ENCODE data around the gene BORCS8.
"Not testable (repeated sequence)": the region's sequence is repeated elsewhere in the genome, so short reads cannot be mapped to it uniquely, and the experiment has no call there.

Gene BORCS8

DNA sequence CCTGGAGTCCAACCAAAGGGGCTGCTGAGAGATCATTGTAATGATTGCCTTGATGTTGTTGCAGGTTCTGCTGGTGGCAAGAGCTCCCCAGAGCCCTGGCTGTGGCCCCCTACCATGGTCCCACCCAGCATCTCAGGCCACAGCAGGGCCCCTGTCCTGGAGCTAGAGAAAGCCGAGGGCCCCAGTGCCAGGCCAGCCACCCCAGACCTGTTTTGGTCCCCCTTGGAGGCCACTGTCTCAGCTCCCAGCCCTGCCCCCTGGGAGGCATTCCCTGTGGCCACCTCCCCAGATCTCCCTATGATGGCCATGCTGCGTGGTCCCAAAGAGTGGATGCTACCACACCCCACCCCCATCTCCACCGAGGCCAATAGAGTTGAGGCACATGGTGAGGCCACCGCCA is 35.3 kb upstream of the BORCS8 start:
- Histone ChIP-seq H3K36me3 (no peaks in the 10 kb centered on the region), H3K27ac (no peak overlapping the region), H3K9ac (no peak overlapping the region), H3K4me2 (no peak overlapping the region), H3K4me3 (no peak overlapping the region), H4K20me1 (no peaks in the 10 kb centered on the region), H3K4me1 (peaks cover 8% of the 10 kb centered on the region; the same call in 1 of the 2 replicates), H3K9me3 (no peaks in the 10 kb centered on the region), H3K27me3 (peaks cover 21% of the 10 kb centered on the region)
- TF ChIP-seq Cebpa-rat (IDR thresholded peaks at IDR 0.05): no peak

DNA sequence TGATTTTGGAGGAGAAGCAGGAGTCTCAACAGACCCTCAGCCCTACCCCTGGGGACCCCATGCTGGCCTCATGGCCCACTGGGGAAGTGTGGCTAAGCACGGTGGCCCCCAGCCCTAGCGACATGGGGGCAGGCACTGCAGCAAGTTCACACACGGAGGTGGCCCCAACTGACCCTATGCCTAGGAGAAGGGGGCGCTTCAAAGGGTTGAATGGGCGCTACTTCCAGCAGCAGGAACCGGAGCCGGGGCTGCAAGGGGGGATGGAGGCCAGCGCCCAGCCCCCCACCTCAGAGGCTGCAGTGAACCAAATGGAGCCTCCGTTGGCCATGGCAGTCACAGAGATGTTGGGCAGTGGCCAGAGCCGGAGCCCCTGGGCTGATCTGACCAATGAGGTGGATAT is 34.7 kb upstream of the BORCS8 start:
- H3K9me3 ChIP-seq: no peaks in the 10 kb centered on the region
- H3K9ac ChIP-seq: no peak overlapping the region
- peaks cover 21% of the 10 kb centered on the region for H3K27me3 ChIP-seq
- H3K36me3 ChIP-seq: no peaks in the 10 kb centered on the region
- no peak overlapping the region for H3K27ac ChIP-seq
- no peaks in the 10 kb centered on the region for H4K20me1 ChIP-seq
- no peak overlapping the region for H3K4me2 ChIP-seq
- peaks cover 8% of the 10 kb centered on the region; the same call in 1 of the 2 replicates for H3K4me1 ChIP-seq
- H3K4me3 ChIP-seq: no peak overlapping the region
- TF ChIP-seq Cebpa-rat (IDR thresholded peaks at IDR 0.05): no peak

DNA sequence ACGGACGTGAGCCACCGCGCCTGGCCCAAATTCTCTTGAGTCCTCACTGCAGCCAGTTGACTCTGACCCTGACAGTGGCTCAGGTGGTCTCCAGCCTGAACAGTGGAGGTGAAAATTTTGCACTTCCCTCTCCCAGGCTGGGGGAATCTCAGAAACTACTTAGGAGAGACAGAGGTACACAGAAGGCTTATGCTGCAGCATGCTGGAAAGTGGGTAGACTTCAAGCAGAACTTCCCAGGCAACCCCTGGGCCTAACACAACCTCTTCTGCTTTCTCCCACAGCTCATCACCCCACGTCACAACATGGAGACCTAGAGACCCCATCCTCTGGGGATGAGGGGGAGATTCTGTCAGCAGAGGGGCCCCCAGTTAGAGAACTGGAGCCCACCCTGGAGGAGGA is 34.3 kb upstream of the BORCS8 start:
- H3K36me3 ChIP-seq: no peaks in the 10 kb centered on the region
- no peak for TF ChIP-seq Cebpa-rat (IDR thresholded peaks at IDR 0.05)

DNA sequence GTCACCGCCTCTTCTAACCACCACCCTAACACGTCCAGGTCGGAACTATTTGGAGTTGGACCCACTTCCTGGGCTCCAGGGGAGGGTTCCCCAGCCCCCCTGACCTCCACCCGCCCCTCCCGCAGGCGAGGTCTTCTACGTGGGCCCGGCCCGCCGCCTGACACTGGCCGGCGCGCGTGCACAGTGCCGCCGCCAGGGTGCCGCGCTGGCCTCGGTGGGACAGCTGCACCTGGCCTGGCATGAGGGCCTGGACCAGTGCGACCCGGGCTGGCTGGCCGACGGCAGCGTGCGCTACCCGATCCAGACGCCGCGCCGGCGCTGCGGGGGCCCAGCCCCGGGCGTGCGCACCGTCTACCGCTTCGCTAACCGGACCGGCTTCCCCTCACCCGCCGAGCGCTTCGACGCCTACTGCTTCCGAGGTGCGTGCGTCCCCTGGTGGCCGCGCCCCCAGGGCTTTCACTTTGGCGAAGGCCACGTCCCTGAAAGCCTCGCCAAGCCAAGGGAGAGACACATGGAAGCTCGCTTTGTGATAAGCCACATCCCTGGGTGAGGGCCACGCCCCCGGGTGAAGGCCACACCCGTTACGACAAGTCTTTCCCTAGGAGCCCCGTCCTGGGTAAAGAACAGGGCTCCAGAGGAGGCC is 33.0 kb upstream of the BORCS8 start:
- Histone ChIP-seq H3K4me2 (peak overlapping the region; percentile 78), H3K4me3 (peak overlapping the region; percentile 54), H3K9ac (no peak overlapping the region)

More for the DNA sequence above, 34.3 kb upstream of the BORCS8 start:
- no peaks in the 10 kb centered on the region for H3K9me3 ChIP-seq
- no peaks in the 10 kb centered on the region for H4K20me1 ChIP-seq
- H3K27me3 ChIP-seq: peaks cover 21% of the 10 kb centered on the region
- H3K4me3 ChIP-seq: no peak overlapping the region
- no peak overlapping the region for H3K9ac ChIP-seq
- H3K4me2 ChIP-seq: no peak overlapping the region
- H3K27ac ChIP-seq: no peak overlapping the region
- peaks cover 8% of the 10 kb centered on the region; the same call in 1 of the 2 replicates for H3K4me1 ChIP-seq

DNA sequence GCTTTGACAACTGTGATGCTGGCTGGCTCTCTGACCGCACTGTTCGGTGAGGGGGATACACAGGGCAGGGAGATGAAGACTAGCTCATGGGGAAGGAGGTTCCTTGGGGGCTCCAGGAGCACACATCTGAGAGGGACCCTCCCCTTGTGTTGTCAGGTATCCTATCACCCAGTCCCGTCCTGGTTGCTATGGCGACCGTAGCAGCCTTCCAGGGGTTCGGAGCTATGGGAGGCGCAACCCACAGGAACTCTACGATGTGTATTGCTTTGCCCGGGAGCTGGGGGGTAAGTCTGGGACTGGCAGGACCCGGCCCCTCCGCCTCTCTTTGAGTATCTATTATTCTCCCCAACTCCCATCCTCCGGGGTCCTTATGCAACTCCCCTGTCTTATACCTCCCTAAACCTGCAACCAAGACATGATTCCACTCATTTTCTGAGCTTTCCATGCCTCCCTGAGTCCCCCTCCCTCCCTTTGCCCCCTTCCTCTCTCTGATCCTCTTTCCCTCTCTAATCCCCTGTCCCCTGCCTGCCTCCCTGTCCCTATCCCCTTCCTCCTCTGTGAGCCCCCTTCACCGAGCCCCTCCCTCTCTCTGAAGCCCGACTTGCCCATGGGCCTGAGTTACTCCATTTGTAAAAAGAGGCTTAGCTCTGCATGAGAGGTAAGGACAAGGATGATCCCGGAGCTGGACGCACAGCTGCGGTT is 32.3 kb upstream of the BORCS8 start:
- H4K20me1 ChIP-seq: no peaks in the 10 kb centered on the region
- H3K4me1 ChIP-seq: peaks cover 8% of the 10 kb centered on the region; the same call in 1 of the 2 replicates
- no peak overlapping the region for H3K27ac ChIP-seq
- H3K9ac ChIP-seq: no peak overlapping the region
- no peak for TF ChIP-seq Cebpa-rat (IDR thresholded peaks at IDR 0.05)
- no peaks in the 10 kb centered on the region for H3K9me3 ChIP-seq
- peak overlapping the region; percentile 78 for H3K4me2 ChIP-seq
- H3K4me3 ChIP-seq: peak overlapping the region; percentile 54
- peaks cover 21% of the 10 kb centered on the region for H3K27me3 ChIP-seq
- H3K36me3 ChIP-seq: no peaks in the 10 kb centered on the region

More for the DNA sequence above, 33.0 kb upstream of the BORCS8 start:
- Histone ChIP-seq H4K20me1 (no peaks in the 10 kb centered on the region), H3K9me3 (no peaks in the 10 kb centered on the region), H3K27me3 (peaks cover 21% of the 10 kb centered on the region), H3K36me3 (no peaks in the 10 kb centered on the region), H3K4me1 (peaks cover 8% of the 10 kb centered on the region; the same call in 1 of the 2 replicates), H3K27ac (no peak overlapping the region)
- no peak for TF ChIP-seq Cebpa-rat (IDR thresholded peaks at IDR 0.05)

DNA sequence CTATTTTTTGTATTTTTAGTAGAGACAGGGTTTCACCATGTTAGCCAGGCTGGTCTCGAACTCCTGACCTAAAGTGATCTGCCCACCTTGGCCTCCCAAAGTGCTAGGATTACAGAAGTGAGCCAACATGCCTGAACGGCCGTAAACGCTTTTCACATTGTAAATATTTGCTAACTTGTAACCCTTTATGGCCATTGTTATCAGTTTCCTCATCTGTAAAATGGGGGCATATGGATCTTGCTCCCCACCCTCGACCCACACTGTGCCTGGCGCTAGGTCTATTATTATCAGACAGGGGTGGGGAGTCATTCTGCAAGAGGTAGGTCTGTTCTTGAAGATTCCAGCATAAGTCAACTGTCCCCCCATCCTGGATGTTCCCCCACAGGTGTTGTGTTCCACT is 31.7 kb upstream of the BORCS8 start:
- Histone ChIP-seq H3K4me1 (peaks cover 8% of the 10 kb centered on the region; the same call in 1 of the 2 replicates), H3K9ac (no peak overlapping the region), H3K27ac (no peak overlapping the region), H3K4me3 (no peak overlapping the region), H3K27me3 (peaks cover 21% of the 10 kb centered on the region), H3K9me3 (no peaks in the 10 kb centered on the region), H4K20me1 (no peaks in the 10 kb centered on the region), H3K4me2 (no peak overlapping the region), H3K36me3 (no peaks in the 10 kb centered on the region)
- no peak for TF ChIP-seq Cebpa-rat (IDR thresholded peaks at IDR 0.05)

DNA sequence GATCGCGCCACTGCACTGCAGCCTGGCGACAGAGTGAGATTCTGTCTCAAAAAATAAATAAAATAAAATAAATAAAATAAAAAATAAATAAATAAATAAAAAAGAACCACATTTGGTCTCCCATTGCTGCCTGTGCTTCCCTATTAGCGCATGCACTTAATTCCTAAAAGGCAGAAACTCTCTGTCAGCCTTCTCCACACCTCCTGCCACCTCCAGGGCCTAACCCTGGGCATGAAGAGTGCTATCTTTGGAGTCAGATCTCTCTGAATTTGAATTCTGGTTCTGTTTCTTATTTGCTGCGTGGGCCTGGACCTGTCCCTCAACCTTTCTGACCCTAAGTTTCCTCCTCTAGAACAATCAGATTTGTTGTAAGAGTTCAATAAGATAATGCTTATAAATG is 31.1 kb upstream of the BORCS8 start:
- H4K20me1 ChIP-seq: no peaks in the 10 kb centered on the region
- H3K27me3 ChIP-seq: peaks cover 21% of the 10 kb centered on the region
- H3K4me3 ChIP-seq: no peak overlapping the region
- no peak overlapping the region for H3K4me2 ChIP-seq
- no peaks in the 10 kb centered on the region for H3K36me3 ChIP-seq
- no peak overlapping the region for H3K27ac ChIP-seq
- no peak for TF ChIP-seq Cebpa-rat (IDR thresholded peaks at IDR 0.05)
- no peaks in the 10 kb centered on the region for H3K9me3 ChIP-seq
- H3K4me1 ChIP-seq: peaks cover 8% of the 10 kb centered on the region; the same call in 1 of the 2 replicates
- H3K9ac ChIP-seq: no peak overlapping the region

DNA sequence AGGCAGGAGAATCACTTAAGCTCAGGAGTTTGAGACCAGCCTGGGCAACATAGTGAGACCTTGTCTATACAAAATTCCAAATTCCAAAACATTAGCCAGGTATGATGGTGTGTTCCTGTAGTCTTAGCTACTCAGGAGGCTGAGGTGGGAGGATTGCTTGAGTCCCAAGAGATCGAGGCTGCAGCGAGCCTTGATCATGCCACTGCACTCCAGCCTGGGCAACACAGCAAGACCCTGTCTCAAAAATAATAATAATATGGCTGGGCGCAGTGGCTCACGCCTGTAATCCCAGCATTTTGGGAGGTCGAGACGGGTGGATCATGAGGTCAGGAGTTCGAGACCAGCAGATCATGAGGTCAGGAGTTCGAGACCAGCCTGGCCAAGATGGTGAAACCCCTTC is 29.0 kb upstream of the BORCS8 start:
- H3K27me3 ChIP-seq: peaks cover 21% of the 10 kb centered on the region
- not testable (repeated sequence) for H3K4me3 ChIP-seq, H3K36me3 ChIP-seq, H3K4me2 ChIP-seq, H3K9me3 ChIP-seq, H4K20me1 ChIP-seq, H3K9ac ChIP-seq, H3K27ac ChIP-seq, H3K4me1 ChIP-seq

DNA sequence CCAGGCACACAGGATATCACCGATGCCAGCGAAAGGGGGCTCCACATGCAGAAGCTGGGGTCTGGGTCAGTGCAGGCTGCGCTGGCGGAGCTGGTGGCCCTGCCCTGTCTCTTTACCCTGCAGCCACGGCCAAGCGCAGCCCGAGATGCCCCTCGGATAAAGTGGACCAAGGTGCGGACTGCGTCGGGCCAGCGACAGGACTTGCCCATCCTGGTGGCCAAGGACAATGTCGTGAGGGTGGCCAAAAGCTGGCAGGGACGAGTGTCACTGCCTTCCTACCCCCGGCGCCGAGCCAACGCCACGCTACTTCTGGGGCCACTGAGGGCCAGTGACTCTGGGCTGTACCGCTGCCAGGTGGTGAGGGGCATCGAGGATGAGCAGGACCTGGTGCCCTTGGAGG is 27.0 kb upstream of the BORCS8 start:
- TF ChIP-seq Cebpa-rat (IDR thresholded peaks at IDR 0.05): no peak
- Histone ChIP-seq H4K20me1 (peaks cover 18% of the 10 kb centered on the region; the same call in 1 of the 2 replicates), H3K4me3 (no peak overlapping the region), H3K9me3 (no peaks in the 10 kb centered on the region; the same call in 1 of the 2 replicates), H3K4me2 (no peak overlapping the region), H3K27ac (no peak overlapping the region), H3K4me1 (no peaks in the 10 kb centered on the region), H3K9ac (no peak overlapping the region), H3K27me3 (peaks cover 13% of the 10 kb centered on the region), H3K36me3 (no peaks in the 10 kb centered on the region)

DNA sequence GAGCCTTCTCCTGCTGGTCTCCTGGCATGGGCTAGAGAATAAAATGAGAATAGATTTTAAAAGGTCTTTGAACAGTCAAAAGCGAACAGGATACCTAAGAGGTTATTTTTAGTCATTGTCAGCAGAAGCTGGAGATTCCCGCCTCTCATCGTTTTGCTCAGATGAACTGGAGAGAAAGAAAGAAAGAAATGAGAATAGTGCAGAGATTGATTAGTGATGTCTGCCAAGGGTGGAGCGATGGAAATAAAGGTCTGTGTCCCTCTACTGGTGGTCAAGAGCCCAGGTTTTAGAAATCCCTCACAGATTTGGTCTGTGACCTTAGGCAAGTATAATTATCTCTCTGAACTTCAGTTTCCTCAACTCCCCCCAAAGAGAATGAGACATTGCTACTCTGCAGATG is 25.1 kb upstream of the BORCS8 start:
- Histone ChIP-seq H3K4me3 (no peak overlapping the region), H3K36me3 (no peaks in the 10 kb centered on the region), H3K27me3 (peaks cover 29% of the 10 kb centered on the region)

More for the DNA sequence above, 25.1 kb upstream of the BORCS8 start:
- H3K4me2 ChIP-seq: no peak overlapping the region
- no peak overlapping the region for H3K9ac ChIP-seq
- TF ChIP-seq Cebpa-rat (IDR thresholded peaks at IDR 0.05): no peak
- no peaks in the 10 kb centered on the region for H3K4me1 ChIP-seq
- H3K9me3 ChIP-seq: no peaks in the 10 kb centered on the region; the same call in 1 of the 2 replicates
- H4K20me1 ChIP-seq: peaks cover 34% of the 10 kb centered on the region; the same call in 1 of the 2 replicates
- no peak overlapping the region for H3K27ac ChIP-seq

Measured in BLaER1 (cell line).